Endothelial cell of umbilical vein (primary cell): ENCODE data around the gene RAP1GAP2. TPM values are rescaled to one million over a fixed set of nuclear protein-coding genes. Genes with fewer than 3 reads are reported as not detected.

ENCODE experiments used
- BruUV-seq: library from RNA; stranded (reverse); fragments of 400-500 nt; replicated peaks from 2 replicates; lab custom pipeline; 2021; lab: Mats Ljungman, UMichigan
- CTCF ChIA-PET: fragments of 300-600, 350-600 bp; sonication (Branson Sonifier 250); formaldehyde crosslinking; loops from one replicate; lab custom pipeline; 2021; ENCODE audit warnings: antibody characterized with exemption, inconsistent platforms; lab: Charles Lee
- POLR2A ChIA-PET: fragments of 300-600, 350-600 bp; sonication (Branson Sonifier 250); formaldehyde crosslinking; loops from one replicate; lab custom pipeline; 2021; ENCODE audit warnings: antibody characterized with exemption, inconsistent platforms; lab: Charles Lee
- DNase-seq: peaks from one replicate; pipeline ENCODE4 v3.0.0-alpha.2; 2011; ENCODE audit warnings: low read depth, low spot score
- FAIRE-seq: peaks from 2 replicates; lab custom pipeline; 2011; peaks lifted over from hg19 to GRCh38; lab: Jason Lieb, UNC
- H2AFZ ChIP-seq: 2 replicates; pipeline ENCODE4 v1.6.0; 2012; ENCODE audit warnings: low read depth, low read length, control low read depth, inconsistent platforms
- H3K27ac ChIP-seq: 2 replicates; pipeline ENCODE4 v1.5.1; 2011; ENCODE audit warnings: low read depth, mild to moderate bottlenecking, control low read depth, low read length, moderate library complexity; ENCODE audit not compliant: insufficient read depth
- H3K27me3 ChIP-seq, 2 experiments: 2 replicates each; pipeline versions ENCODE4 v1.6.0 to v1.6.1; 2011; ENCODE audit warnings: low read length in 2 of 2, mixed read lengths in 1 of 2; ENCODE audit not compliant: control insufficient read depth in 2 of 2, insufficient read depth in 2 of 2
- H3K36me3 ChIP-seq, 2 experiments: 2 replicates in 1 of 2; 3 replicates in 1 of 2; pipeline ENCODE4 v1.5.1; 2011; ENCODE audit warnings: low read length in 2 of 2, mild to moderate bottlenecking in 1 of 2, moderate library complexity in 1 of 2; ENCODE audit not compliant: control insufficient read depth in 2 of 2, insufficient read depth in 2 of 2; ENCODE audit errors: extremely low read depth in 1 of 2
- H3K4me1 ChIP-seq: 3 replicates; pipeline ENCODE4 v1.5.1; 2011; ENCODE audit warnings: mild to moderate bottlenecking, low read length; ENCODE audit not compliant: control insufficient read depth, insufficient read depth; ENCODE audit errors: extremely low read depth
- H3K4me2 ChIP-seq: 2 replicates; pipeline ENCODE4 v1.6.1; 2011; ENCODE audit warnings: low read length, control low read depth, mixed read lengths; ENCODE audit not compliant: insufficient read depth
- H3K4me3 ChIP-seq, 3 experiments: fragments of 200-600 bp in 1 of 3; sonication (generic), shearing (Covaris generic) in 1 of 3; replicated peaks in 1 of 3; 2 replicates each; pipeline ENCODE4 v1.5.1; 2011 to 2016; ENCODE audit warnings: control low read depth in 3 of 3, low read length in 3 of 3, mild to moderate bottlenecking in 2 of 3, inconsistent platforms in 1 of 3, low read depth in 1 of 3, moderate library complexity in 1 of 3; ENCODE audit not compliant: insufficient read depth in 1 of 3
- H3K79me2 ChIP-seq: 2 replicates; pipeline ENCODE4 v1.6.0; 2012; ENCODE audit warnings: low read length, inconsistent platforms; ENCODE audit not compliant: control insufficient read depth, insufficient read depth
- H3K9ac ChIP-seq: replicated peaks from 2 replicates; pipeline ENCODE3; 2011; ENCODE audit warnings: low read length, control low read depth; ENCODE audit not compliant: insufficient read depth; ENCODE audit errors: extremely low read depth
- H3K9me1 ChIP-seq: replicated peaks from 3 replicates; pipeline ENCODE4 v1.6.0; 2011; ENCODE audit warnings: mild to moderate bottlenecking, low read length; ENCODE audit not compliant: control insufficient read depth, insufficient read depth; ENCODE audit errors: extremely low read depth
- H3K9me3 ChIP-seq: replicated peaks from 2 replicates; pipeline ENCODE4 v1.5.1; 2012; ENCODE audit warnings: low read length, inconsistent platforms; ENCODE audit not compliant: control insufficient read depth, insufficient read depth
- H4K20me1 ChIP-seq: replicated peaks from 2 replicates; pipeline ENCODE3; 2011; ENCODE audit warnings: mild to moderate bottlenecking, low read length; ENCODE audit not compliant: control insufficient read depth, insufficient read depth; ENCODE audit errors: extremely low read depth
- CTCF ChIP-seq, 2 donors: IDR thresholded peaks; 1 replicate in 1 of 2; 2 replicates in 1 of 2; pipeline ENCODE4 v1.5.1; 2011; ENCODE audit warnings: low read length in 2 of 2, mild to moderate bottlenecking in 2 of 2, moderate library complexity in 2 of 2, control low read depth in 1 of 2, inconsistent platforms in 1 of 2, low read depth in 1 of 2; ENCODE audit not compliant: insufficient read depth in 1 of 2; ENCODE audit errors: extremely low read depth in 1 of 2
- FOS ChIP-seq: IDR thresholded peaks from 2 replicates; pipeline ENCODE4 v1.6.1; 2011; ENCODE audit warnings: mild to moderate bottlenecking, low read length, moderate library complexity, borderline replicate concordance; ENCODE audit not compliant: insufficient read depth
- GATA2 ChIP-seq: IDR thresholded peaks from 2 replicates; pipeline ENCODE4 v1.7.0; 2011; ENCODE audit warnings: low read depth, mild to moderate bottlenecking, moderate library complexity, mixed read lengths, low read length; ENCODE audit not compliant: insufficient read length, insufficient read depth
- JUN ChIP-seq: IDR thresholded peaks from 2 replicates; pipeline ENCODE4 v1.6.1; 2011; ENCODE audit warnings: borderline replicate concordance, low read depth; ENCODE audit not compliant: insufficient read length, insufficient read depth
- MAX ChIP-seq: IDR thresholded peaks from 2 replicates; pipeline ENCODE4 v1.6.1; 2011; ENCODE audit not compliant: insufficient read depth, insufficient read length
- MYC ChIP-seq: IDR thresholded peaks from one replicate; pipeline ENCODE4 v1.6.1; 2011; ENCODE audit warnings: mild to moderate bottlenecking, low read depth, low read length
- POLR2AphosphoS5 ChIP-seq: IDR thresholded peaks from 2 replicates; pipeline ENCODE4 v1.6.1; 2012; ENCODE audit warnings: low read depth, mild to moderate bottlenecking, control low read depth, low read length, moderate library complexity; ENCODE audit not compliant: insufficient read depth
- dilution Hi-C: fragments of 300-500 bp; cut with MboI; formaldehyde crosslinking; loops from one replicate; pipeline ENCODE4 v1.15.0; 2019; ENCODE audit warnings: low sequenced_read_pairs; ENCODE audit not compliant: extremely low pct_ligation_motif_present
- intact Hi-C: fragments of 100-400 bp; cut with micrococcal nuclease; formaldehyde crosslinking; loops from one replicate; pipeline ENCODE4 v1.10.0; 2022
- polyA plus RNA-seq, 4 experiments: library from polyadenylated mRNA; depleted of rRNA in 3 of 4; stranded (reverse) in 3 of 4; unstranded in 1 of 4; fragments of >200 nt; gene quantifications; 2 replicates each; pipeline versions ENCODE4 v1.2.1 to v1.2.3, GENCODE V29; 2011 to 2012; ENCODE audit warnings: missing spikeins in 1 of 4
- total RNA-seq: library from RNA; stranded (reverse); gene quantifications from 2 replicates; pipeline ENCODE4 v1.2.3, GENCODE V29; 2021

The RAP1GAP2 gene
- total and polyA plus RNA-seq, 2 donors (not counting 3 experiments of a cell fraction or from before 2014, with no cell fraction given) = 1.4 to 3.6 TPM

GRCh38 chr17:2801841-2802240 lies 5.6 kb downstream of the RAP1GAP2 start:
- BruUV-seq = no TSS peak
- DNase-seq (no peak), FAIRE-seq (no peak)
- CTCF ChIA-PET = no interaction called here
- no peak overlapping the region for H3K27ac ChIP-seq
- H3K79me2 ChIP-seq = no peaks in the 10 kb centered on the region
- H3K4me1 ChIP-seq = no peaks in the 10 kb centered on the region
- intact Hi-C loops = no loop called here
- H3K36me3 ChIP-seq = no peaks in the 10 kb centered on the region
- H3K9me3 ChIP-seq = no peaks in the 10 kb centered on the region
- H2AFZ ChIP-seq = no peak overlapping the region
- H3K9me1 ChIP-seq = no peaks in the 10 kb centered on the region
- no peak overlapping the region for H3K4me2 ChIP-seq
- no peak overlapping the region for H3K4me3 ChIP-seq
- TF ChIP-seq FOS (no peak), MYC (no peak), JUN (no peak), CTCF (IDR thresholded peaks at IDR 0.05; ENCODE audit: extremely low read depth in 1 of 2, insufficient read depth in 1 of 2, low read depth in 1 of 2, low read length in 2 of 2) (no peak), POLR2AphosphoS5 (no peak), MAX (no peak), GATA2 (no peak)
- peaks cover 0 to 2% of the 10 kb centered on the region in 2 experiments for H3K27me3 ChIP-seq
- dilution Hi-C loops = no loop called here
- H4K20me1 ChIP-seq = no peaks in the 10 kb centered on the region
- no peak overlapping the region for H3K9ac ChIP-seq
- POLR2A ChIA-PET = no interaction called here
